PC-3 (cell line): ENCODE data around the gene MEGF6. TPM values are rescaled to one million over a fixed set of nuclear protein-coding genes. Genes with fewer than 3 reads are reported as not detected.

Experiments used
- ATAC-seq: fragments of 200-7000 bp; cut with Tn5 transposase; 2 replicates; pipeline ENCODE4 v1.9.1; 2020; ENCODE audit warnings: mild to moderate bottlenecking, moderate library complexity
- BruUV-seq: library from RNA; stranded (reverse); fragments of 400-500 nt; replicated peaks from 2 replicates; lab custom pipeline; 2021; lab: Mats Ljungman, UMichigan
- CTCF ChIA-PET: fragments of 300-600 bp; sonication (Branson Sonifier 250); formaldehyde crosslinking; loops from one replicate; lab custom pipeline; 2022; ENCODE audit warnings: antibody characterized with exemption; lab: Charles Lee
- POLR2A ChIA-PET: fragments of 300-600 bp; sonication (Branson Sonifier 250); formaldehyde crosslinking; loops from one replicate; lab custom pipeline; 2022; ENCODE audit warnings: antibody characterized with exemption; ENCODE audit not compliant: unreplicated experiment; lab: Charles Lee
- DNase-seq: peaks from one replicate; pipeline ENCODE4 v3.0.0-alpha.2; 2015
- H2AFZ ChIP-seq: fragments of 300-600 bp; sonication (generic); 2 replicates; pipeline ENCODE4 v1.6.0; 2016; ENCODE audit warnings: antibody characterized with exemption, low read length
- H3F3A ChIP-seq: fragments of 300-600 bp; sonication (generic); one replicate; pipeline ENCODE4 v1.6.0; 2017; ENCODE audit warnings: antibody characterized with exemption, low read length, control low read depth, mild to moderate bottlenecking; ENCODE audit not compliant: unreplicated experiment
- H3K27ac ChIP-seq: fragments of 300-600 bp; sonication (generic); 2 replicates; pipeline ENCODE4 v1.5.1; 2016; ENCODE audit warnings: mild to moderate bottlenecking, low read length
- H3K27me3 ChIP-seq: fragments of 300-600 bp; sonication (generic); 2 replicates; pipeline ENCODE4 v1.6.1; 2016; ENCODE audit warnings: low read length, mixed read lengths
- H3K36me3 ChIP-seq: fragments of 300-600 bp; sonication (generic); 2 replicates; pipeline ENCODE4 v1.6.1; 2016; ENCODE audit warnings: low read depth, mixed run types, low read length, mixed read lengths
- H3K4me1 ChIP-seq: fragments of 300-600 bp; sonication (generic); 2 replicates; pipeline ENCODE4 v1.5.1; 2016; ENCODE audit warnings: low read length; ENCODE audit not compliant: insufficient read depth
- H3K4me2 ChIP-seq: fragments of 300-600 bp; sonication (generic); 2 replicates; pipeline ENCODE4 v1.6.0; 2016; ENCODE audit warnings: low read length
- H3K4me3 ChIP-seq: fragments of 300-600 bp; sonication (generic); 2 replicates; pipeline ENCODE4 v1.5.1; 2016; ENCODE audit warnings: mild to moderate bottlenecking, low read length, mixed read lengths
- H3K79me2 ChIP-seq: fragments of 300-600 bp; sonication (generic); 2 replicates; pipeline ENCODE4 v1.6.1; 2017; ENCODE audit warnings: low read length, mixed read lengths
- H3K9ac ChIP-seq: fragments of 300-600 bp; sonication (generic); 2 replicates; pipeline ENCODE4 v1.6.0; 2016; ENCODE audit warnings: mild to moderate bottlenecking, low read length
- H3K9me2 ChIP-seq: fragments of 300-600 bp; sonication (generic); replicated peaks from 2 replicates; pipeline ENCODE4 v1.6.1; 2016; ENCODE audit warnings: mixed run types, low read length, mixed read lengths
- H3K9me3 ChIP-seq: fragments of 300-600 bp; sonication (generic); 2 replicates; pipeline ENCODE4 v1.6.1; 2016; ENCODE audit warnings: low read length, mixed read lengths
- H4K20me1 ChIP-seq: fragments of 300-600 bp; sonication (generic); 2 replicates; pipeline ENCODE4 v1.6.1; 2016; ENCODE audit warnings: low read length, mixed read lengths
- EZH2 ChIP-seq: fragments of 300-600 bp; sonication (generic); IDR thresholded peaks from one replicate; pipeline ENCODE4 v1.6.1; 2017; ENCODE audit warnings: antibody characterized with exemption, mild to moderate bottlenecking, low read length; ENCODE audit not compliant: unreplicated experiment
- EZH2phosphoT487 ChIP-seq: fragments of 300-600 bp; sonication (generic); IDR thresholded peaks from 2 replicates; pipeline ENCODE4 v1.6.1; 2018; ENCODE audit warnings: mild to moderate bottlenecking, antibody characterized with exemption, low read length, borderline replicate concordance
- intact Hi-C: fragments of 100-400 bp; cut with micrococcal nuclease; formaldehyde crosslinking; loops from 2 replicates; pipeline ENCODE4 v1.9.0; 2023
- total RNA-seq: library from RNA; depleted of rRNA; stranded (reverse); fragments of >200 nt; gene quantifications from 2 replicates; pipeline ENCODE4 v1.2.3, GENCODE V29; 2014
- TF ChIP-seq, protein P1 (sequence below): fragments of 300-600 bp; sonication (generic); conservative IDR thresholded peaks from 2 replicates; pipeline ENCODE4 v1.5.1; 2017; ENCODE audit warnings: antibody characterized with exemption, low read depth, mild to moderate bottlenecking, low read length

Gene MEGF6
- total RNA-seq, 1 experiment from 2014 or later = 32.5 TPM

DNA sequence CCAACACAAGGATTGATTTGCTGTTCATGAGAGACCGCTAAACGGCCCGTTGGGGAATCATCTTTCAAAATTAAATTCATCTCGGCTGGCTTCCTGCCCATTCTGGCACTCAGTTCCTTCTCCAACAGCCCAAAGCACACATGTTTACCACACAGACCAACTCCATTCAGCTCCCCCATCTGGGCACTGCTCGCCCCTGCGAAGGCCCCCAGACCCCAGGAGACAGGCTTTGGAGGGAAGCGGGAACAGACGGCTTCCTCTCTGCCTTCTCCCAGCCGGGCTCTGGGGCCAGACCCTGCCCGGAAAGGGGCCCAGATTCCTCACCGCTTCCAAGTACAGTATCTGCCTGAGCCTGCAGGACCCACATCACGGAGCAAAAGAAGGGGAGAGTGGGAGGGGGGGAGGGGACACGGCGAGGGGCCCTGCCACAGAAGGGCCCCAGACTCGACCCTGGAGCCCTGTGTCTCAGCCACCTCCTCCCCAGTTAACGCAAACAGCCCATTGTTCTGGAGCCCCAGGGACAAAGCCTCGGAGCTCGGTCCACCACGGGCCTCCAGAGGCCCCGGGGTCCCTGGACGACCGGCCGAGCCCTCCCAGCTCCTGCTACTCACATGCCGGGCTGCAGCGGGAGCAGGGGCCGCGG, 660 bp downstream of the MEGF6 start:
- DNase-seq = no peak
- peak overlapping the region; percentile 86 for H2AFZ ChIP-seq
- no peaks in the 10 kb centered on the region for H3K36me3 ChIP-seq
- CTCF ChIA-PET = no interaction called here
- peak; percentile 2 for ATAC-seq
- no peak for TF ChIP-seq EZH2phosphoT487
- no peak for TF ChIP-seq EZH2
- TF ChIP-seq, protein P1, sequence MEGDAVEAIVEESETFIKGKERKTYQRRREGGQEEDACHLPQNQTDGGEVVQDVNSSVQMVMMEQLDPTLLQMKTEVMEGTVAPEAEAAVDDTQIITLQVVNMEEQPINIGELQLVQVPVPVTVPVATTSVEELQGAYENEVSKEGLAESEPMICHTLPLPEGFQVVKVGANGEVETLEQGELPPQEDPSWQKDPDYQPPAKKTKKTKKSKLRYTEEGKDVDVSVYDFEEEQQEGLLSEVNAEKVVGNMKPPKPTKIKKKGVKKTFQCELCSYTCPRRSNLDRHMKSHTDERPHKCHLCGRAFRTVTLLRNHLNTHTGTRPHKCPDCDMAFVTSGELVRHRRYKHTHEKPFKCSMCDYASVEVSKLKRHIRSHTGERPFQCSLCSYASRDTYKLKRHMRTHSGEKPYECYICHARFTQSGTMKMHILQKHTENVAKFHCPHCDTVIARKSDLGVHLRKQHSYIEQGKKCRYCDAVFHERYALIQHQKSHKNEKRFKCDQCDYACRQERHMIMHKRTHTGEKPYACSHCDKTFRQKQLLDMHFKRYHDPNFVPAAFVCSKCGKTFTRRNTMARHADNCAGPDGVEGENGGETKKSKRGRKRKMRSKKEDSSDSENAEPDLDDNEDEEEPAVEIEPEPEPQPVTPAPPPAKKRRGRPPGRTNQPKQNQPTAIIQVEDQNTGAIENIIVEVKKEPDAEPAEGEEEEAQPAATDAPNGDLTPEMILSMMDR = no peak
- BruUV-seq = no TSS peak
- POLR2A ChIA-PET = no interaction called here
- intact Hi-C loops = no loop called here
- no peaks in the 10 kb centered on the region for H3K79me2 ChIP-seq
- peaks cover 32% of the 10 kb centered on the region for H3K4me1 ChIP-seq
- H3K27ac ChIP-seq = no peak overlapping the region
- H3F3A ChIP-seq = no peaks in the 10 kb centered on the region
- H3K4me2 ChIP-seq = peak overlapping the region; percentile 90
- no peak overlapping the region for H3K9ac ChIP-seq
- H3K9me3 ChIP-seq = no peaks in the 10 kb centered on the region
- H3K4me3 ChIP-seq = peak overlapping the region; percentile 73
- H4K20me1 ChIP-seq = no peaks in the 10 kb centered on the region
- no peaks in the 10 kb centered on the region for H3K27me3 ChIP-seq
- H3K9me2 ChIP-seq = no peaks in the 10 kb centered on the region

DNA sequence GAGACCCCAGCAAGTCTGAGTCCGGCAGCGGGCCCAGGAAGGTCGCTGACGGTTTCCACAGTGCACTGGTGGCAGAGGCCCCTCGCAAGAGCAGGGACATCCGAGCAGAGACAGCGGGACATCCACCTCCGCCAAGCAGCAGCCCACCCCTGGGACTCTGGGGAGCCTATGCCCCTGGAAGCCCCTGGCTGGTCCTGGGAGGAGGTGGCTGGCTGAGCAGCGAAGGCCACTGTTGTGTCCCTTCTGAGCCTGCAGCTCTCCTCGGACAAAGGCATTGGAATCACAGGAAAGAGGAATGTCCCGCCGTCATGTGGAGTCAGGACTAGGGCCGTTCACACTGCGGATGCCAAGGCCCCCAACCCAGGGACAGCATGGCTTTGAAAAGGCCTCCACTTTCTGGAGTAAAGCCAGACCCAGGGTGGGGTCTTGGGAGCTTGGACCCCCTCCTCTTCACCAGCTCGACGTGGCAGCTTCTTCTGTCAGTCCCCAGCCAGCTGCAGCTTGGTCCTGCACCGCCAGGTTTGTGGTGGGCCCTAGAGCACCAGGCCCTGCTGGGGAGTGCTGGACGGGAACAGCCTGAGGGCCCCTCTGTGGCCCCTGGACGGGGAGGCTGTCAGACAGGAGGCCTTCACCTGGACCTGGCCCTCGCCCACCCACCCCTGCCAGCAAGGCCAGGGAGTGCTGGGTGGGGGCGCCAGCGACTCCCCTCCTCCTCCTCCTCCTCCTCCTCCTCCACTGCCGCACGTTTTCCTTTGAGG, 1.4 kb downstream of the MEGF6 start:
- CTCF ChIA-PET = no interaction called here
- Histone ChIP-seq H3K27me3 (no peaks in the 10 kb centered on the region), H3K4me3 (peak overlapping the region; percentile 73; the same call in 1 of the 2 replicates)

More for the DNA sequence above, 1.4 kb downstream of the MEGF6 start:
- peak overlapping the region; percentile 90 for H3K4me2 ChIP-seq
- no peak overlapping the region for H3K9ac ChIP-seq
- no peaks in the 10 kb centered on the region for H3K9me2 ChIP-seq
- TF ChIP-seq EZH2 (no peak), EZH2phosphoT487 (no peak)
- TF ChIP-seq, protein P1 = no peak
- POLR2A ChIA-PET = no interaction called here
- no peaks in the 10 kb centered on the region for H3K36me3 ChIP-seq
- no peaks in the 10 kb centered on the region for H3K79me2 ChIP-seq
- H3K27ac ChIP-seq = no peak overlapping the region
- H3F3A ChIP-seq = no peaks in the 10 kb centered on the region
- no peak overlapping the region for H2AFZ ChIP-seq
- H3K9me3 ChIP-seq = 0 out of 2 replicates have a peak, but pooled peaks cover 5% of the 10 kb centered on the region
- intact Hi-C loops = no loop called here
- BruUV-seq = no TSS peak
- DNase-seq (no peak), ATAC-seq (no peak)
- H3K4me1 ChIP-seq = peaks cover 25% of the 10 kb centered on the region
- no peaks in the 10 kb centered on the region for H4K20me1 ChIP-seq
